Retina (tissue), 1 donor: ENCODE results near the gene COL24A1.
"Not testable (repeated sequence)": the region's sequence is repeated elsewhere in the genome, so short reads cannot be mapped to it uniquely, and the experiment has no call there.

ENCODE experiments used
- DNase-seq: peaks from one replicate; pipeline ENCODE4 v3.0.0-alpha.2; 2016

COL24A1 gene

DNA sequence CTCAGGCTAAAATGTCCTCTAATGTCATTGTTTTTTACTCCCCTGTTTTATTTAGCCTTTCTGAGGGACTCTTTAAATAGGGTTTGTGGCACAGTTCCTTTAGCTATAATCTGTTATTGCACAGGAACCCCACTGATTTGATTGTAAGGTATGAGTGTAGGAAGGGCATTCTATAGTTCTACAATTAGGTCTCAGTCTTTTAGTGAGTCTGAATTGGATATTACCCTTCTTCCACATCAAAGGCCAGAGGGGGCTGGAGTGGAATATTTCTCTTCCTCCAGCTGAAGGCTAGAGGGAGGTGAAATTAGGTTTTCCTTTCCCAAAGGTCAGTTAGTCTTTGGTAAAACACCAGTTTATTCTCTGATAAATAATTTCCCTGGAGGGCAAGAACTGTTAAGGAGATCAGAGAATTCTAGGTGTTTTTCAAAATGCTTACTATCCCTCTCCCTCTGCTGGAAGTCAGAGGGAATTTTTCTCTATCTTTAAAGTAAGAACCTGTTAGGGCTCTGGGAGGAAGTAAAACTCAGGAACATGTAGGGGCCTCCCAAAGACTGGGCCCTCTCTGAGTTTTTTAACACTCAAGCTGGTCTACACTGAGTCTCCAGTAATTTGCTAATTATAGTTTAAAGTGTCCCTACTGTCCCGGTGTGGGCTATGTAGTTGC is 272.1 kb downstream of the COL24A1 start:
- no peak for DNase-seq

DNA sequence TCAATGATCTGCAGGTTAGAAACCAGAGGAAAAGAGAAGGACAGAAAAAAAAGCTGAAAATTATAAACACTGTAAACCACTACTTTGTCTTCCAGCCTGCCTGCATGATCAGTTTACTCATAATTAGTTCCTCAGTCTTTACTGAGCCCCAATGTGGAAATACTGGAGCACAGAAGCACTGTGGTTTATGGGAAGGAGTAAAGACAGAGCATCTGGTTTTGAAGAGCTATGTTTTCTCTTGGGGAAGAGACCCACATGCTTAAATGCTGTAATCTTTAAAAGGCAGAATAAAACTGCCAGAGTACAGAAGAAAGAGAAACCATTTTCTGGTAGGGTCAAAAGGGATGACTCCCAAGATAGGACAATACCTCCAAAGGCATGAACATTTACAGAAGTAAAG is 289.4 kb downstream of the COL24A1 start:
- DNase-seq, result no peak

DNA sequence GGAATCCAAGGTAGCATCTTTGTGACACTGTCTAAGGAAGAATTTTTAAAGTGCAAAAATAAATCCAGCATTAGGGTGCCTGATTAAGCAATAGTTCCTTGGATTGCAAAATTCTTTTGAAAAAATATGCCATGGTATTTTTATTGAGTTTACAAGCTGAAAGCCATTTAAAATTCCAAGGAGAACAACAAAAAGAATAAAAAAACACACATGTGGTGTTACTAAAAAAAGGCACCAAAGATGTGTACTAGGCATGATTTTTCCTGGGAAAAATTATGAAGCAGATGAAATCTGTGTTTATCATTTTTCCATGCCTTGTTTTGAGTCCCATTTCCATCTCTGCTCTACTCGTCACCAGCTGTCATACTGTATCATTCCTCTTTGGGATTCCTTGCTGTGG is 291.4 kb downstream of the COL24A1 start:
- no peak for DNase-seq

DNA sequence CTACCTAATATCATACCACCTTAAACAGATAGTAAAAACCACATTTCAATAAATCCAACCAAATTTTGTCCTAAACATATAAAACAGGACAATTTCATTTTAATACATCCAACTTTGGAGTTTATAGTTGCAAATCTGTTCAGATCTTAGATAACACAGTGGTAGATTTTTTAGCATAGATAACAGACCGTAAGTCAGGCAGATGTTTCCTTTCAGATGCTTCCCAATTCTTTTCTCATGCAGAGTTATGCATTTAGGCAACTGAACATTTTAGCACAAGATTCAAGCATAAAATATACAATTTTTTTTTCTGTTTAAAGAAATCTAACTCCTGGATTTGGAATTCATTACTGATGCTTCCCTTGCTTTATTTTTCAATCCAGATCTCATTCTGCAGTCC is 291.8 kb downstream of the COL24A1 start:
- no peak for DNase-seq

DNA sequence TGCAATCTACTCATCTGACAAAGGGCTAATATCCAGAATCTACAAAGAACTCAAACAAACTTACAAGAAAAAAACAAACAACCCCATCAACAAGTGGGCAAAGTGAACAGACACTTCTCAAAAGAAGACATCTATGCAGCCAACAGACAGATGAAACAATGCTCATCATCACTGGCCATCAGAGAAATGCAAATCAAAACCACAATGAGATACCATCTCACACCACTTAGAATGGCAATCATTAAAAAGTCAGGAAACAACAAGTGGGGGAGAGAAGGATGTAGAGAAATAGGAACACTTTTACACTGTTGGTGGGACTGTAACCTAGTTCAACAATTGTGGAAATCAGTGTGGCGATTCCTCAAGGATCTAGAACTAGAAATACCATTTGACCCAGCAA is 292.9 kb downstream of the COL24A1 start:
- DNase-seq, result not testable (repeated sequence)

DNA sequence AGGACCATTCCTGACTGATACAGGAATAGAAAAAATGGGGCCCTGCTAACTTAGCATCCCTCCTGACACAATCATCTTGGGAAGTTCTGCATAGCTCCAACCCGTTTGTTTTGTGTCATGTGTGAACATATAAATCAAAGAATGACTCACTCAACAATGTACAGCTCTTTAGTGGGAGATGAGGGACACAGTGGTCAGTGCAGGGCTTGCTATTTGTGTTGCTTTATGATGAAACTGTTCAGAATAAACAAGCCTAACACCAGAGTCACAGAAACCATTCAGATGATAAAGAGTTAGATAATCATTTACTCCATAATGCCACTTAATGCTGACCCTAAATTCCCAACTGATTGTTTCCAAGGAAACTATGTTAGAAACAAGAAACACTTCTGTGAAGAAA is 294.1 kb downstream of the COL24A1 start:
- DNase-seq, result no peak

DNA sequence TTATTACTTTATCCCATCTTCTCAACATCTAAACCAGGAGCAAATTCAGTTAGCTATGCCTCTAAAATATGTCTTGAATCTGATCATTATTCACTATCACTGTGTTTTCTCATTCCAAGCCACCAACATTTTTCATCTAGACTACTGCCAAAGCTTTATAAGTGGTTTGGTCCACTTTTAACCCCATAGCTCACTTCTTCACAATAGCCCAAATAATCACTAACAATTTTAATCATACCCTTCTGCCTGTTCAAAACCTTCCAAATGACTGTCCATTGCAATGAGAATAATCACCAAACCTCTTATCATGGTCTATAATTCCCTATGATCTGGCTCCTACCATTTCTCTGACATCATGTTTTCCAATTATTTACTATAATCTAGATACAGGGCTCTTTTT is 298.6 kb downstream of the COL24A1 start:
- DNase-seq, result no peak

DNA sequence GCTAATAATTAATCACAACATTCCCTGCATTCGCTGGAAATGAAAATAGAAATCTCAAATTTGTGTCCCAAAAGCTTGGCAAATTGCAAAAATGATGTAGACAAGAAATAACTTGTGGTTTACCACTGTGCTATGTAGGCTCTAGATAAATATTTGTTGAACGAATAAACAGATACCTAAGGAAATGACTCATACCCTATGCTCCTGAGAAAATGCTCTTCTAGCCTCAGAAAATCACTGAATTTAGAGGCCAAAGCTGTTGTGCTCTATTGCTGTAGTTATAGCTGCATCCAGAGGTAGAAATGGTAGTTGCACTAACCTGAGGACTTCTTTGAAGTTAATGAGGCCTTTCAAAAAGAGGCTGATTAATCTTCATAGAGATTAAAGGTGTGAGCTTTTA is 306.3 kb downstream of the COL24A1 start:
- no peak for DNase-seq

DNA sequence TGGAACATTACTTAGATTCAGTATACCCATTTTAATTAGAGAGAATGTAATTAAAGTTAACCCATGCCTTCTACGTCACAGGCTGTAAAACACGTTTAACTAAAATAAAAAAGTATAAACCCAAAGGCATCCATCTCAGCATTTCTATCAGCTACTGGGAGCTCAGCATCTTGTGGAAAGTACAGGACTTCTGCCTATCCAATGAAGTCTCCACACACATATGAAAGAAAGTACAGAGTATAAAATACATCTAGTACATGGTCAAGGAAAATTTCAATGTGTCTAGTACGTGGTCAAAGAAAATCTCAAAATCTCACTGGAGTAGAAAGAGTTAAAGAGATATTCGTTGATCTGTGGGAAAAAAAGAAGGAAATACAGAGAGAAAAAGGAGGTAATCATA is 306.9 kb downstream of the COL24A1 start:
- no peak for DNase-seq

DNA sequence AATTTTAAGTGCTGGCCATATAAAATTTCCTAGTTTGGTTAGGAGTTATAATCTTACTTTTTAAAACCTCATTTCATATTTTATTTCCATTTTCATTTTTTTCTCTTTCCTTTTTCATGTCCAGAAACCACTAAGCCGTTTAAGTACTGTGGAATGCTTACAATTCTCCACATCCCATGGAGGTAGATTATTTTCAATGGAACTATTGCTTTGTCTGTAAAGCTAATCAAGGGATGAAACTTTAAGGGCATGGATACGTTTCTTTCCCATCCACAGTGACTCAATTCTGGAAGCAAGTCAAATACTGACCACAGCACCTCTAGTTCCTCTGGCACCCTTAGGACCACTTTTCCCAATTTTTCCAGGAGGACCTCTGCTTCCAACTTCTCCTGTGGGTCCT is 309.2 kb downstream of the COL24A1 start:
- DNase-seq, result no peak

DNA sequence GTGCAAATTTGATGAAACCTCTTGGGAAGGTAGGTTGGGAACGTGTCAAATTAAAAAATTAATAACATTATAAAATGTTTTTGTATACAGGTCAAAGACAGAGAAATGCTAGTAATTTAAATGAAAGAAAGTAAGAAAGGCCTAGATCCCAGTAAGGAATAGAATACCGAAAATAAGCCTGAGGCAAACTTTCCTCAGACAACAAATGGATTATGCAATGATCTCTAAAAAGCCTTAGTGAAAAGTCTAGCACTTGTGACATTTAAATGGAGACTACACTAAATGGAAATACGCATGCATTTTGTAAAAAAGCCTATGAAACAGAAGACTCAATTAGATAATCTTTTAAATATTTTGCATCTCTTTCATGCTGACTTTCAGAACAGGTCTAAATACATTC is 309.9 kb downstream of the COL24A1 start:
- no peak for DNase-seq

DNA sequence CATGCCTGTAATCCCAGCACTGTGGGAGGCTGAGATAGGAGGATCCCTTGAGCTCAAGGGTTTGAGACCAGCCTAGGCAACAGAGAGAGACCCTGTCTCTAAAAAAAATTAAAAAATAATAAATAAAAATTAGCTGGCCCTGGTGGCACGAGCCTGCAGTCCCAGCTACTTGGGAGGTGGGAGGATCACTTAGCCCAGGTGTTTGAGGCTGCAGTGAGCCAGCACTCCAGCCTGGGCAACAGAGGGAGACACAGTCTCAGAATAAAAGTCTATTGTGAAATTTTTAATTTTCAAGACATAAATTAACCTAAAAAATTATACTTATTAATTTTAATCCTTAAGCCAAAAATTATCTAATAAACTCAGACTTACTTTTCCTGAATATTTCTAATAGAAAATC is 317.1 kb downstream of the COL24A1 start:
- DNase-seq, result no peak

DNA sequence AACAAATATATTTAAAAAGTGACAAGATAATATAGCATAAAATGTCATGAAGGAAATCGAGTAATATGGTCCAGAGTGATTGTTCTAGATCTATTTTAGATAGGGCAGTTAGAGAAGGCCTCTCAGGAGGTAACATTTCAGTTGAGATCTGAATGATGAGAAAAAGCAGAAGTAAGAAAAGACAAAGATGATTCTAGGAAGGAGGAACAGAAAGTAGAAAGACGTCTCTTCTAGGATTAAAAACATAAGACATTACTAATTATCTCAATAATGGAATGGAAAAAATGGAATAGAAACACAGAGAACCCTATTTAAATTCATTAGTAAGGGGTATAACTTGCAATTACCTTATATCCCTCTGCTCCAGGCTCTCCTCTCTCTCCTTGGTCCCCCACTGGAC is 318.3 kb downstream of the COL24A1 start:
- no peak for DNase-seq

DNA sequence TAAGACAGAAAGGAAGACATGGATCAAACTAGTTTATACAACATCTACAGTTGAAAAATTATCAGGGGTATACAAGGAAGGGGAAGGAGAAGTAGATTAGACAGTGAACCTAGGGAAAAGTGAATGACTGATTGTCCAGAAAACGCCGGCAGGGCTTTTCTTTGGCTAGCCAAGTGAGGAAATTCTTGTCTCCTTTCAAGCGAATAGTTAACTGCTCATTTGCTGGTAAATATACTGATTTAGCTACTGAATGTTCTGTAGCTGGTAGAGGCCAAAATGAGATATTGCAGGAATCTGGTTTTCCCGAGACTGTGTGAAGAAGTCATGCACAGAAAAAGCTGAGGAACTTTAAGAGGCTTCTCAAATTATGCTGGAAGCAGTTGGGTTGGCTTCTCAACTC is 319.8 kb downstream of the COL24A1 start:
- DNase-seq, result no peak

DNA sequence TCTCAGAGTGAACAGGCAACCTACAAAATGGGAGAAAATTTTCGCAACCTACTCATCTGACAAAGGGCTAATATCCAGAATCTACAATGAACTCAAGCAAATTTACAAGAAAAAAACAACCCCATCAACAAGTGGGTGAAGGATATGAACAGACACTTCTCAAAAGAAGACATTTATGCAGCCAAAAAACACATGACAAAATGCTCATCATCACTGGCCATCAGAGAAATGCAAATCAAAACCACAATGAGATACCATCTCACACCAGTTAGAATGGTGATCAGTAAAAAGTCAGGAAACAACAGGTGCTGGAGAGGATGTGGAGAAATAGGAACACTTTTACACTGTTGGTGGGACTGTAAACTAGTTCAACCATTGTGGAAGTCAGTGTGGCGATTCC is 323.4 kb downstream of the COL24A1 start:
- DNase-seq, result not testable (repeated sequence)

DNA sequence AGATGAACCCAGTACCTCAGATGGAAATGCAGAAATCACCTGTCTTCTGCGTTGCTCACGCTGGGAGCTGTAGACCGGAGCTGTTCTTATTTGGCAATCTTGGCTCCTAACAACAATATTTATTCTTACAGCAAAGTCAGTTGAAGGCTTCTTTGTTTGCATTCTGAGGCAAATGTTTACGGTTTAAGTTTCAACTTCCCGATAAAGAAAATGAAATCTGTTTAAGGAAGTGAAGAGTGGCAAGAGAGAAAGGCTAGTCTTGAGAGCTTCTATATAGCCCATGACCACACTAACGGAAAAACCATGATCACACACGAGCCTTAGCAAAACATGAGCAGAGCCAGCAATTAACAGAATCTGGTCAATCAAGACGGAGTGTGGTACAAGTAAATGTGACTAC is 325.7 kb downstream of the COL24A1 start:
- DNase-seq, result no peak

DNA sequence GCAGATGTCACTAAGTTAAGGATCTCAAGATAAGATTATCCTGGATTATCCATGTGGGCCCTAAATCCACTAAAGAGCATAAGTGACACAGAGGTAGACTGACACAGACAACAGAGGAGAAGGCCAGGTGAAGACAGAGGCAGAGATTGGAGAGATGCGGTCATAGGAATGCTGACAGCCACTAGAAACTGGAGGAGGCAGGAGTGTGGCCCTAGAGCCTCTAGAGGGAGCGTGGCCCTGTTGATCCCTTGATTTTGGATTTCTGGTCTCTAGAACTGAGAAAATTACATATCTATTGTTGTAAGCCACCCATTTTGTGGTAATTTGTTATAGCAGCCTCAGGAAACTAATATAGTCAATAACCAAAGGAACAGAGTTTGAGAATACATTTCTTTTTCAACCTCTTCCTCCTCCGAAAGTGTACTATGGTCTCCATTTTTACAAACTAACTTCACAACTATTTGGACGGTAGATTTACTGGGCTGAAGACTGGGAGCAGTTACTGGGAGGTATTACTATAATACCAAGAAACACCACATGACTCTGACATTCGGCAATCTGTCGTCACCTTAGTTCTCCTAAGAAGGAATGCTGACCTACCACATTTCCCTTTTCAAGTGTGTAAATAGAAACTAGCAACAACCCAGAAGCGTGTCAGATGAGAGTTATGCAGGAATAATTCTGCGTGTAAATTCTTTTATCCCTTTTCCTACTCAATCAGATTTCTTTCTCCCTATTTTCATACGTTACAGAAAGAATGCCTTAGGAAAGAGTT is 332.3 kb downstream of the COL24A1 start:
- DNase-seq, result no peak

DNA sequence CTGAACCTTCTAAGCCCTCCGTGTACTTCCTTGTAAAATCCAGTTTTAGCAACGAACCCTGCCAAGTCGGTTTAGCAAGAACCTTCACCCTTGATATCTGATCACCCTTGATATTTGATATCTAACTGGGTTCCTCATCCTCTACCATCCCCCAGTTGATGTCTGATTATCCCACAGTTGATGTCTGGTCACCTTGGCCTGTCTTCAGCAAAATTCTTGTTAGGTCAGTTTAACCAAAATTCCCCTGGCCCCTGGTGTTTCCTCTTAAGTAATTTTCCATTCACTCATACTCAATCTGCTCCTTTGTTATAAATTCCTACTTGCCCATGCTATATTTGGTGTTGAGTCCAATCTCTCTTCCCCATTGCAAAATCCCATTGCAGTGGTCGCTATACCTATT is 333.9 kb downstream of the COL24A1 start:
- no peak for DNase-seq

DNA sequence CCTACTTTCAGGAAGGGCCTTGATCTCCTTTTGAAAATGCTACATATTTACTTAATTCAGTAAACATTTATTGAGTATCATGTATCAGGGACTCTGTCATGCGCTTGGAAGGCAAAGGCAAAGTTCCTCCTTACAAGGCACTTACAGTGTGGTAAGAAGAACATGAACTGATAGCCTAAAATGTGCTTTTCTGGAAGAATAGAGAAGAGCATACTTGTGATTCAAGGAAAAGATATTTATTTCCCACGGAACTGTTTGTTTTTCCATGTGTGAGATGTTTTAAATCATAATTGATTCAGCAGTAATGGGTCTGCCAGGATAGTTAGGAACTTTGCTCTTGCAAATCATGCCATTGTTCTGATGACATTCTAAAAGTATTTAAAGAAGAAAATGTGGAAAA is 338.2 kb downstream of the COL24A1 start:
- DNase-seq, result no peak

DNA sequence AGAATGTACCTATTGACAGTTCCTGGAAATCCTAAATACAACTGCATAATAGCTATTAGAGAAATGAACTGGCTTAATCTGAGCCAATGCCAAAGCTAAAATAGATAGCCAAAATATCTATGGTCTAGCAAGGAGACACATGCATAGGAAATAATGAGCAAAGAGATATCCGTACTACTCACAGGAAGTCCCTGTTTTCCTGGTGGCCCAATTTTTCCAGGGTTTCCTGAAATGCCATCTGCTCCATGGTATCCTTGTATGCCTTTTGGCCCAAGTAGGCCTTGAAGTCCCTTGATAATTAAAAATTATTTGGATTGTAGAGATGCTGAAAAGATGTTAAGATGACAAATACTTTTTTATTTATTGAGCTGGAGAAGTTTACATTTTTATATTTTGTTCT is 340.0 kb downstream of the COL24A1 start:
- no peak for DNase-seq

DNA sequence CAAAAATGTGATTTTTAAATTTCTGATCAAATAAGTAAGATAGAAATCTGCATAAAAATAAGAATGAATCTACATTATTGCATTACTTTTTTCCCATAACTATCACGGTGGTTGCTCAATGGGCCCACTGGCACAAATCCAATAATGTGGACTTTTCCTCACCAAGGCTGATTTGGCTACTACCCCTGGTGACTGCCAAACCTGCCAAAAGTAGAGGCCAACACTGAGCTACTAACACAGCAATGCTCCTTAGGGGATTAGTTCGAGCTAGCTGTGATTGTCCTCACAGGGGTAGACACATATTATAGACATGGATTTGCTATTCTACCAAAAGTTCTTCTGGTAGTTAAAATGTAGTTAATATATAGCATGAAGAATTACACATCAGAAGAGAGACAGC is 340.7 kb downstream of the COL24A1 start:
- no peak for DNase-seq

DNA sequence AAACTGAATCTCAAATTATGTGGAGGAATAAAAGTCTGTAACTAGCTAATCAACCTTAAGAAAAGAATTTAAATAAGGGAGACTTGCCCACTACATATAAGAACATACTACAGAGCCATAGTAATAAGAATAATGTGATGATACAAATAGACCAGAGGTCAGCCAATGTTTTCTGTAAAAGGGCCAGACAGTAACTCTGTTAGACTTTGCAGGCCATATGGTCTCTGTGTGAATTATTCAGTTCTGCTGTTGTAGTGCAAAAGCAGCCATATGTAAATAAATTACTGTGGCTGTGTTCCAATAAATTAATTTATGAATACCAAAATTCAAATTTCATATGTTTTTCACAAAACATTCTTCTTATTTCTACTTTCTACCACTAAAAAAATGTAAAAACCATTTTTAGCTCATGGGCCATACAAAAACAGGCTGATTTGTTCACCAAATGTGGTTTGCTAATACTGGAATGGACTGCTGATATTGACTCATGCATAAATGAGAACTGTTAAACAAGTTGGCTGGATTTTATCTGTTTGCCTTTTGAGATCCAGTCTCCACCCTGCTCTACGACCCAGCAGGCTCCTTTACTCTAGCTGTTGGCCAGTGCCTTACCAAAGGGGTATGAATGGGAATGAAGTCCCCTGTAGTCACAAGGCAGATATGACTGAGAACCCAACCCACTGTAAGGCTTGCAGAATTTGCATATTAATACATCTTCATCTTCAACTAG is 350.2 kb downstream of the COL24A1 start:
- DNase-seq, result no peak

DNA sequence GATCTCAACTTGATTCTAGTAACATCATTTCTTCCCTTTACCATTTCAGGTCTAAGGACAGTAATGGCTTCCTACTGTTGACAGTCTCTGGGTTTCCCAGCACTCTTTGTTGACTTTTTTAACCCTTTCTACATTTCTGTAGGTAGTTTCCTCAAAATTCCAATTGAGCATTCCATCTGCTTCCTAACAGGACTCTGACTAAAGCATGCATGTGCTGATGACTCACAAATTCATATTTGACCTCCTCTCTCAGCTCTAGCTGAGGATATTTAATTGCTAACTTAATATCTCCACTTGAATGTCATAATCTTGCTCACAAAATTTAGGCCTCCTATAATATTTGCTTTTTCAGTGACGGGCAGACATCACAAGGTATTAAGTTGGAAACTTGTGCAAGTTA is 355.1 kb downstream of the COL24A1 start:
- no peak for DNase-seq

DNA sequence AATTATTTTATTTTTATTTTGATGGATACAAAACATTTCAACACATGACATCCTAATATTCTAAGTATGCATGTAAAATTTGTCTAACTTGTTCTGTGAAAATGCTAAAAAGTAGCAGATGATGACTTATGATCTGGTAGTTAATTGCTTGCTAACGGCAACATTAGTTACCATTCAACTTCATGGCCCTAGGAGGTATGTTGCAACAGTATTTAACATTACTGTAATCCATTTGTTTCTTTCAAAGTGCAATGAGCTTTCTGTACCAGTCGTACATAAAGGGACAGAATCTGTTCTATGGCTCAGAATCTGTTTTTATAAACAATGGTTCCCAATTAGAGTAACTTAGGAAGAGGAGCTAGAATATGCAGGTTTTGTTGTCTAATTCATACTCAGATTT is 356.8 kb downstream of the COL24A1 start:
- DNase-seq, result no peak
